ENCODE data around the gene MYBBP1A.

MYBBP1A gene

GRCh38 chr17:4555873-4556759, 932 bp upstream of the MYBBP1A start (continued):
- TF ChIP-seq CSRNP3 (CRISPR knock-in tag; IDR thresholded peaks at IDR 0.05) (no peak), SNAI2 (CRISPR knock-in tag; IDR thresholded peaks at IDR 0.05) (no peak), ZFP3 (CRISPR knock-in tag; IDR thresholded peaks at IDR 0.05) (no peak)

- peak; percentile 11 for ATAC-seq
- TF ChIP-seq GLIS3 (CRISPR knock-in tag; IDR thresholded peaks at IDR 0.05): no peak
- no peak for TF ChIP-seq ZNF565 (CRISPR knock-in tag; conservative IDR thresholded peaks at IDR 0.05; ENCODE audit: low read depth)
- no peak for TF ChIP-seq BACH2 (CRISPR knock-in tag; IDR thresholded peaks at IDR 0.05; ENCODE audit: borderline replicate concordance)
- TF ChIP-seq CSDC2 (CRISPR knock-in tag; IDR thresholded peaks at IDR 0.05): no peak
- no peak for TF ChIP-seq PATZ1 (CRISPR knock-in tag; IDR thresholded peaks at IDR 0.05; ENCODE audit: borderline replicate concordance)
- no peak for TF ChIP-seq ZFP3 (CRISPR knock-in tag; IDR thresholded peaks at IDR 0.05)
- no peak for TF ChIP-seq ZNF8 (CRISPR knock-in tag; IDR thresholded peaks at IDR 0.05)
- no peak for TF ChIP-seq ESRRG (CRISPR knock-in tag; IDR thresholded peaks at IDR 0.05)
- no peak for TF ChIP-seq PPARA (CRISPR knock-in tag; IDR thresholded peaks at IDR 0.05; ENCODE audit: borderline replicate concordance)
These were observed 665 bp downstream of the MYBBP1A start for GRCh38 chr17:4554441-4554996.

GRCh38 chr17:4553669-4554068, 1.5 kb downstream of the MYBBP1A start:
- TF ChIP-seq BACH2 (CRISPR knock-in tag; IDR thresholded peaks at IDR 0.05; ENCODE audit: borderline replicate concordance): no peak
- TF ChIP-seq GLIS3 (CRISPR knock-in tag; IDR thresholded peaks at IDR 0.05): no peak
- TF ChIP-seq ISL1 (CRISPR knock-in tag; IDR thresholded peaks at IDR 0.05): no peak
- no peak for TF ChIP-seq CSRNP3 (CRISPR knock-in tag; IDR thresholded peaks at IDR 0.05)
- no peak for TF ChIP-seq ESRRG (CRISPR knock-in tag; IDR thresholded peaks at IDR 0.05)
- no peak for TF ChIP-seq ZC3H10 (CRISPR knock-in tag; IDR thresholded peaks at IDR 0.05)
- TF ChIP-seq PPARA (CRISPR knock-in tag; IDR thresholded peaks at IDR 0.05; ENCODE audit: borderline replicate concordance): no peak
- TF ChIP-seq ZNF565 (CRISPR knock-in tag; conservative IDR thresholded peaks at IDR 0.05; ENCODE audit: low read depth): no peak
- TF ChIP-seq OSR1 (CRISPR knock-in tag; IDR thresholded peaks at IDR 0.05): no peak
- TF ChIP-seq ZNF70 (CRISPR knock-in tag; IDR thresholded peaks at IDR 0.05): no peak
- no peak for TF ChIP-seq ZFP30 (CRISPR knock-in tag; IDR thresholded peaks at IDR 0.05)
- TF ChIP-seq TCF4 (CRISPR knock-in tag; IDR thresholded peaks at IDR 0.05; ENCODE audit: borderline replicate concordance): no peak
- no peak for ATAC-seq

GRCh38 chr17:4551796-4552525, 3.2 kb downstream of the MYBBP1A start:
- TF ChIP-seq RARB (CRISPR knock-in tag; IDR thresholded peaks at IDR 0.05) (no peak), ZFP3 (CRISPR knock-in tag; IDR thresholded peaks at IDR 0.05) (no peak), PATZ1 (CRISPR knock-in tag; IDR thresholded peaks at IDR 0.05; ENCODE audit: borderline replicate concordance) (no peak), ZNF70 (CRISPR knock-in tag; IDR thresholded peaks at IDR 0.05) (no peak), GLIS3 (CRISPR knock-in tag; IDR thresholded peaks at IDR 0.05) (no peak), ARNTL (CRISPR knock-in tag; IDR thresholded peaks at IDR 0.05; ENCODE audit: borderline replicate concordance, low read depth) (no peak), ZFP30 (CRISPR knock-in tag; IDR thresholded peaks at IDR 0.05) (no peak), BACH2 (CRISPR knock-in tag; IDR thresholded peaks at IDR 0.05; ENCODE audit: borderline replicate concordance) (no peak), CSRNP3 (CRISPR knock-in tag; IDR thresholded peaks at IDR 0.05) (no peak), SNAI2 (CRISPR knock-in tag; IDR thresholded peaks at IDR 0.05) (no peak), ZNF8 (CRISPR knock-in tag; IDR thresholded peaks at IDR 0.05) (no peak), TCF4 (CRISPR knock-in tag; IDR thresholded peaks at IDR 0.05; ENCODE audit: borderline replicate concordance) (no peak), POU6F1 (CRISPR knock-in tag; IDR thresholded peaks at IDR 0.05; ENCODE audit: borderline replicate concordance, low read depth) (no peak), ISL1 (CRISPR knock-in tag; IDR thresholded peaks at IDR 0.05) (no peak), PPARA (CRISPR knock-in tag; IDR thresholded peaks at IDR 0.05; ENCODE audit: borderline replicate concordance) (no peak), ZNF565 (CRISPR knock-in tag; conservative IDR thresholded peaks at IDR 0.05; ENCODE audit: low read depth) (no peak), TOX (CRISPR knock-in tag; IDR thresholded peaks at IDR 0.05; ENCODE audit: borderline replicate concordance) (no peak)
- no peak for ATAC-seq
